RWPE1 (cell line): Measurements from ENCODE around the gene DERL3.

Experiments
- CTCF ChIA-PET: fragments of 350-600 bp; sonication (Branson Sonifier 250); formaldehyde crosslinking; extraction: SDS; loops from one replicate; lab custom pipeline; 2021; lab: Yijun Ruan, JAX
- POLR2A ChIA-PET: fragments of 400-600 bp; formaldehyde crosslinking; extraction: SDS; loops from one replicate; lab custom pipeline; 2020; ENCODE audit warnings: antibody characterized with exemption; ENCODE audit not compliant: low non-redundant PET; lab: Yijun Ruan, JAX
- DNase-seq: peaks from one replicate; pipeline ENCODE4 v3.0.0; 2012; ENCODE audit warnings: low spot score
- H3K27ac ChIP-seq: fragments of 450-650 bp; 2 replicates; pipeline ENCODE4 v1.5.1; 2017
- CTCF ChIP-seq: fragments of 450-650 bp; conservative IDR thresholded peaks from 2 replicates; pipeline ENCODE4 v1.5.1; 2017; ENCODE audit warnings: low read depth, mild to moderate bottlenecking

DERL3 gene

GRCh38 chr22:23847310-23847920, 8.6 kb upstream of the DERL3 start:
- POLR2A ChIA-PET, result no interaction called here
- peak overlapping the region; percentile 86 for H3K27ac ChIP-seq
- TF ChIP-seq CTCF, result no peak
- CTCF ChIA-PET, result no interaction called here
- DNase-seq, result no peak

GRCh38 chr22:23846081-23846469, 7.3 kb upstream of the DERL3 start:
- ChIA-PET POLR2A (no interaction called here), CTCF (interaction anchor here (0.5 to 0.6 kb wide), 2 partner anchors 75 to 1048 kb away, joined by 3 read pairs; no protein-coding TSS in a partner anchor)
- H3K27ac ChIP-seq, result peak overlapping the region; percentile 86
- TF ChIP-seq CTCF, result no peak
- no peak for DNase-seq

GRCh38 chr22:23845265-23846080, 6.7 kb upstream of the DERL3 start:
- CTCF ChIA-PET, result interaction anchor here (0.5 to 0.6 kb wide), 3 partner anchors 23 to 1048 kb away, joined by 3 to 9 read pairs (median 3); no protein-coding TSS in a partner anchor
- POLR2A ChIA-PET, result no interaction called here
- DNase-seq, result no peak
- TF ChIP-seq CTCF, result no peak
- H3K27ac ChIP-seq, result peak overlapping the region; percentile 86

GRCh38 chr22:23844739-23845202, 6.0 kb upstream of the DERL3 start:
- TF ChIP-seq CTCF, result no peak
- no peak for DNase-seq
- ChIA-PET CTCF (interaction anchor here (0.5 kb wide), 1 partner anchor 22 kb away, joined by 9 read pairs; no protein-coding TSS in a partner anchor), POLR2A (no interaction called here)
- H3K27ac ChIP-seq, result peak overlapping the region; percentile 86

- POLR2A ChIA-PET, result no interaction called here
- DNase-seq, result no peak
- no peak overlapping the region for H3K27ac ChIP-seq
- CTCF ChIA-PET, result no interaction called here
- no peak for TF ChIP-seq CTCF
Measured at GRCh38 chr22:23842599-23842998, 3.8 kb upstream of the DERL3 start.

GRCh38 chr22:23841736-23842445, 3.1 kb upstream of the DERL3 start:
- DNase-seq, result no peak
- H3K27ac ChIP-seq, result no peak overlapping the region; the same call in 1 of the 2 replicates
- no peak for TF ChIP-seq CTCF
- CTCF ChIA-PET, result no interaction called here
- POLR2A ChIA-PET, result no interaction called here
